HEK293 (cell line): ENCODE data around the gene CSAG2.
"Not testable (repeated sequence)": the region's sequence is repeated elsewhere in the genome, so short reads cannot be mapped to it uniquely, and the experiment has no call there.

Experiments used
- CTCF ChIA-PET: fragments of 350-600 bp; formaldehyde crosslinking; extraction: SDS; loops from one replicate; lab custom pipeline; 2021; ENCODE audit warnings: antibody characterized with exemption; lab: Yijun Ruan, JAX
- POLR2A ChIA-PET: fragments of 300-600 bp; formaldehyde crosslinking; extraction: SDS; loops from one replicate; lab custom pipeline; 2020; ENCODE audit warnings: antibody characterized with exemption, inconsistent platforms; lab: Yijun Ruan, JAX
- H3K27ac ChIP-seq: fragments of 200-500 bp; sonication (Bioruptor generic); 2 replicates; pipeline ENCODE4 v1.5.1; 2014; ENCODE audit warnings: low read depth, low read length, control low read depth, inconsistent platforms; ENCODE audit errors: extremely low read depth
- H3K36me3 ChIP-seq, 2 experiments: fragments of 200-500 bp in 1 of 2; sonication (Bioruptor generic) in 1 of 2; 1 replicate in 1 of 2; 2 replicates in 1 of 2; pipeline ENCODE4 v1.5.1; 2014 to 2017; ENCODE audit warnings: inconsistent platforms in 2 of 2, low read length in 2 of 2; ENCODE audit not compliant: control insufficient read depth in 2 of 2, insufficient read depth in 1 of 2
- H3K4me1 ChIP-seq: fragments of 200-500 bp; sonication (Bioruptor generic); 2 replicates; pipeline ENCODE4 v1.5.1; 2014; ENCODE audit warnings: mild to moderate bottlenecking, low read length, inconsistent platforms; ENCODE audit not compliant: control insufficient read depth, insufficient read depth
- H3K4me3 ChIP-seq: 2 replicates; pipeline ENCODE4 v1.5.1; 2011; ENCODE audit warnings: low read depth, mild to moderate bottlenecking, control low read depth, low read length, moderate library complexity
- H3K9me3 ChIP-seq: fragments of 200-500 bp; sonication (Bioruptor generic); 2 replicates; pipeline ENCODE4 v1.5.1; 2014; ENCODE audit warnings: low read depth, low read length, inconsistent platforms; ENCODE audit not compliant: control insufficient read depth, insufficient read depth
- EGR2 ChIP-seq: fragments of 450-650 bp; formaldehyde crosslinking; IDR thresholded peaks from 2 replicates; pipeline ENCODE4 v1.5.1; 2016; ENCODE audit warnings: low read depth, missing biosample characterization, missing genetic modification characterization
- HOXD13 ChIP-seq: sonication (generic); formaldehyde crosslinking; IDR thresholded peaks from 2 replicates; pipeline ENCODE4 v1.8.0; 2022; ENCODE audit warnings: missing genetic modification reagents, borderline replicate concordance
- ZBTB20 ChIP-seq: fragments of 450-650 bp; formaldehyde crosslinking; IDR thresholded peaks from 2 replicates; pipeline ENCODE4 v1.5.1; 2016; ENCODE audit warnings: missing biosample characterization, missing genetic modification characterization
- ZBTB21 ChIP-seq: fragments of 450-650 bp; formaldehyde crosslinking; IDR thresholded peaks from 2 replicates; pipeline ENCODE4 v1.5.1; 2017; ENCODE audit warnings: missing biosample characterization, missing genetic modification characterization
- ZNF10 ChIP-seq: fragments of 450-650 bp; formaldehyde crosslinking; IDR thresholded peaks from 2 replicates; pipeline ENCODE4 v1.5.1; 2017; ENCODE audit warnings: missing biosample characterization, missing genetic modification characterization
- ZNF132 ChIP-seq: fragments of 450-650 bp; formaldehyde crosslinking; IDR thresholded peaks from 2 replicates; pipeline ENCODE4 v1.5.1; 2017; ENCODE audit warnings: missing biosample characterization, missing genetic modification characterization, borderline replicate concordance
- ZNF140 ChIP-seq: fragments of 450-650 bp; formaldehyde crosslinking; IDR thresholded peaks from 2 replicates; pipeline ENCODE4 v1.5.1; 2016; ENCODE audit warnings: missing biosample characterization, missing genetic modification characterization
- ZNF2 ChIP-seq: fragments of 450-650 bp; formaldehyde crosslinking; IDR thresholded peaks from 2 replicates; pipeline ENCODE4 v1.5.1; 2016; ENCODE audit warnings: missing biosample characterization, missing genetic modification characterization
- ZNF223 ChIP-seq: fragments of 450-650 bp; formaldehyde crosslinking; IDR thresholded peaks from 2 replicates; pipeline ENCODE4 v1.5.1; 2016; ENCODE audit warnings: missing biosample characterization, missing genetic modification characterization
- ZNF239 ChIP-seq: fragments of 450-650 bp; formaldehyde crosslinking; IDR thresholded peaks from 2 replicates; pipeline ENCODE4 v1.5.1; 2016; ENCODE audit warnings: missing biosample characterization, missing genetic modification characterization
- ZNF248 ChIP-seq: fragments of 450-650 bp; formaldehyde crosslinking; IDR thresholded peaks from 2 replicates; pipeline ENCODE4 v1.5.1; 2017; ENCODE audit warnings: missing biosample characterization, missing genetic modification characterization
- ZNF335 ChIP-seq: fragments of 450-650 bp; formaldehyde crosslinking; conservative IDR thresholded peaks from 2 replicates; pipeline ENCODE4 v1.5.1; 2016; ENCODE audit warnings: missing biosample characterization, missing genetic modification characterization
- ZNF510 ChIP-seq: fragments of 450-650 bp; formaldehyde crosslinking; IDR thresholded peaks from 2 replicates; pipeline ENCODE4 v1.5.1; 2018; ENCODE audit warnings: mild to moderate bottlenecking, missing genetic modification characterization, missing biosample characterization; ENCODE audit not compliant: insufficient replicate concordance
- ZNF529 ChIP-seq: fragments of 450-650 bp; formaldehyde crosslinking; IDR thresholded peaks from 2 replicates; pipeline ENCODE4 v1.5.1; 2017; ENCODE audit warnings: missing genetic modification characterization, missing biosample characterization; ENCODE audit not compliant: insufficient replicate concordance
- ZNF555 ChIP-seq: fragments of 450-650 bp; formaldehyde crosslinking; conservative IDR thresholded peaks from 2 replicates; pipeline ENCODE4 v1.5.1; 2017; ENCODE audit warnings: missing biosample characterization, mild to moderate bottlenecking, missing genetic modification characterization, inconsistent platforms
- ZNF623 ChIP-seq: fragments of 450-650 bp; formaldehyde crosslinking; IDR thresholded peaks from 2 replicates; pipeline ENCODE4 v1.5.1; 2016; ENCODE audit warnings: missing biosample characterization, missing genetic modification characterization
- ZNF654 ChIP-seq: fragments of 450-650 bp; formaldehyde crosslinking; IDR thresholded peaks from 2 replicates; pipeline ENCODE4 v1.5.1; 2016; ENCODE audit warnings: low read depth, missing biosample characterization, missing genetic modification characterization
- ZNF677 ChIP-seq: fragments of 450-650 bp; IDR thresholded peaks from 2 replicates; pipeline ENCODE4 v1.5.0; 2018; ENCODE audit warnings: missing biosample characterization, mild to moderate bottlenecking, missing genetic modification characterization, moderate library complexity
- ZSCAN23 ChIP-seq: fragments of 450-650 bp; formaldehyde crosslinking; IDR thresholded peaks from 2 replicates; pipeline ENCODE4 v1.5.1; 2016; ENCODE audit warnings: missing biosample characterization, missing genetic modification characterization
- TF ChIP-seq, protein P1 (sequence below): fragments of 450-650 bp; formaldehyde crosslinking; IDR thresholded peaks from 2 replicates; pipeline ENCODE4 v1.5.1; 2017; ENCODE audit warnings: missing biosample characterization, missing genetic modification characterization

Gene CSAG2

DNA sequence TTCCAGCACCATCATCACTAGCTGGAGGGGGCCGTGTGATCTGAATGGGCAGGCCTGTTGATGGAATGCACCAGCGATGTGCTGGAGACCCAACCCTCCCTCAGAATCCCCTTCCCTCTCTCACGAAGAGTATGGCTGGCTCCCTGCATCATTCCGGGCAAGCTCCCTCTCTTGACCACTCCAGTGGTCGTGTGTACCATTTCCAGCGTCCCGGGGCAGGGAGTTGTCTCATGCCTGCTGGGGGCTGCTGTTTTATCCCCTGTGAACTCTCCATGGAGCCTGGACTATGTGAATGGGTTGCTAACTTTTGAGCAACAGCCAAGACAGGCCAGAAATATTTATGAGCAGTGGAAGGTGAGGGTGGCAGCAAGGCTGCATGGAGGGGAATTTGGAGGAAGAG is 16.3 kb upstream of the CSAG2 start:
- no peaks in the 10 kb centered on the region for H3K36me3 ChIP-seq
- no peaks in the 10 kb centered on the region for H3K4me1 ChIP-seq
- no peak overlapping the region for H3K4me3 ChIP-seq
- CTCF ChIA-PET: no interaction called here
- no peaks in the 10 kb centered on the region for H3K9me3 ChIP-seq
- POLR2A ChIA-PET: no interaction called here
- no peak for TF ChIP-seq ZNF2 (tag by site-specific recombination)
- TF ChIP-seq ZNF654 (tag by site-specific recombination): no peak
- TF ChIP-seq ZBTB21 (tag by site-specific recombination): no peak
- TF ChIP-seq ZNF335: no peak
- no peak for TF ChIP-seq ZNF529 (tag by site-specific recombination)
- no peak for TF ChIP-seq ZNF510 (tag by site-specific recombination)
- TF ChIP-seq ZNF677 (tag by site-specific recombination): no peak
- no peak for TF ChIP-seq ZBTB20 (tag by site-specific recombination)
- no peak for TF ChIP-seq HOXD13
- TF ChIP-seq ZNF248 (tag by site-specific recombination): no peak
- no peak for TF ChIP-seq ZNF623 (tag by site-specific recombination)
- no peak for TF ChIP-seq EGR2 (tag by site-specific recombination)
- TF ChIP-seq ZSCAN23 (tag by site-specific recombination): no peak
- no peak for TF ChIP-seq ZNF140 (tag by site-specific recombination)
- TF ChIP-seq, protein P1, sequence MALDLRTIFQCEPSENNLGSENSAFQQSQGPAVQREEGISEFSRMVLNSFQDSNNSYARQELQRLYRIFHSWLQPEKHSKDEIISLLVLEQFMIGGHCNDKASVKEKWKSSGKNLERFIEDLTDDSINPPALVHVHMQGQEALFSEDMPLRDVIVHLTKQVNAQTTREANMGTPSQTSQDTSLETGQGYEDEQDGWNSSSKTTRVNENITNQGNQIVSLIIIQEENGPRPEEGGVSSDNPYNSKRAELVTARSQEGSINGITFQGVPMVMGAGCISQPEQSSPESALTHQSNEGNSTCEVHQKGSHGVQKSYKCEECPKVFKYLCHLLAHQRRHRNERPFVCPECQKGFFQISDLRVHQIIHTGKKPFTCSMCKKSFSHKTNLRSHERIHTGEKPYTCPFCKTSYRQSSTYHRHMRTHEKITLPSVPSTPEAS: no peak
- no peak for TF ChIP-seq ZNF10
- TF ChIP-seq ZNF223 (tag by site-specific recombination): no peak
- no peak for TF ChIP-seq ZNF239 (tag by site-specific recombination)
- no peak for TF ChIP-seq ZNF555 (tag by site-specific recombination)
- TF ChIP-seq ZNF132 (tag by site-specific recombination): no peak
- no peak overlapping the region for H3K27ac ChIP-seq

DNA sequence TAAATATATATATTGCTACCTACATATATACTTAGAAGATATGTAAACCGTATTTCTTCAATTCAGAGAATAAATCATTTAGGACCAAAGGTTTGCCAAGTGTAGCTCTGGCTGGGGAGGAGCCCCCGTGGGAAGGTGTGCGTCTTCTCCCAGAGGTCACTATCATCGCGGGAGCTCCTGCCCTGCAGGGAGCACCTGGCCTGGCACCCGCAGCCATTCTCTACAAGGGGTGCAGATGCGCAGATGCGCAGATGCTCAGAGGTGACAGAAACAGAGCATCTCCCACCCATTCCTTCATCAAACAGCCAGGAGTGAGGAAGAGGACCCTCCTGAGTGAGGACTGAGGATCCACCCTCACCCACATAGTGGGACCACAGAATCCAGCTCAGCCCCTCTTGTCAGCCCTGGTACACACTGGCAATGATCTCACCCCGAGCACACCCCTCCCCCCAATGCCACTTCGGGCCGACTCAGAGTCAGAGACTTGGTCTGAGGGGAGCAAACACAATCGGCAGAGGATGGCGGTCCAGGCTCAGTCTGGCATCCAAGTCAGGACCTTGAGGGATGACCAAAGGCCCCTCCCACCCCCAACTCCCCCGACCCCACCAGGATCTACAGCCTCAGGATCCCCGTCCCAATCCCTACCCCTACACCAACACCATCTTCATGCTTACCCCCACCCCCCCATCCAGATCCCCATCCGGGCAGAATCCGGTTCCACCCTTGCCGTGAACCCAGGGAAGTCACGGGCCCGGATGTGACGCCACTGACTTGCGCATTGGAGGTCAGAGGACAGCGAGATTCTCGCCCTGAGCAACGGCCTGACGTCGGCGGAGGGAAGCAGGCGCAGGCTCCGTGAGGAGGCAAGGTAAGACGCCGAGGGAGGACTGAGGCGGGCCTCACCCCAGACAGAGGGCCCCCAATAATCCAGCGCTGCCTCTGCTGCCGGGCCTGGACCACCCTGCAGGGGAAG is 5.0 kb upstream of the CSAG2 start, which contains the start of gene MAGEA2B:
MAGEA2B (plus strand) TSS at position 814 of the 973 bp plus-strand sequence. CDS start 2,479 bp downstream, outside the sequence.
- H3K36me3 ChIP-seq, CTCF ChIA-PET, H3K9me3 ChIP-seq, H3K27ac ChIP-seq, POLR2A ChIA-PET, H3K4me1 ChIP-seq, H3K4me3 ChIP-seq: not testable (repeated sequence)

DNA sequence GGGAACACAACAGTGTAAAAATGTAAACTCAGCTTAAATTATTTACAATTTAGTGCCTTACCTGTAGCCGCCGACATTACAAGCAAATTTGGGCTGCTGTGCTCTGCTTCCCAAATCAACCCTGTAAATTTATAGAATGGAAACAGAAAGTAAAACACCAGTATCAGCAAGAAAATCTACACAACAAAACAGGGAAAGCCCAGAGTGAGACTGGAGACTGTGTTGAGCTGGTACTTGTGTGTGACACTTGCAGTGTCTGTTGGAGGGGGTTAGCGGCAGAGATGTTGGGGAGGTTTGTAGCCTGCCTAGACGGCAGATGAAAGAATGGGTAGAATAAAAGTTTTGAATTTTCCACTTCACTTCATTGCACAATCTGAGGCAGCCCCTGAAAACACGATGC is 4.1 kb upstream of the CSAG2 start:
- CTCF ChIA-PET, H3K4me1 ChIP-seq, H3K9me3 ChIP-seq, H3K27ac ChIP-seq, H3K4me3 ChIP-seq, H3K36me3 ChIP-seq, POLR2A ChIA-PET: not testable (repeated sequence)

DNA sequence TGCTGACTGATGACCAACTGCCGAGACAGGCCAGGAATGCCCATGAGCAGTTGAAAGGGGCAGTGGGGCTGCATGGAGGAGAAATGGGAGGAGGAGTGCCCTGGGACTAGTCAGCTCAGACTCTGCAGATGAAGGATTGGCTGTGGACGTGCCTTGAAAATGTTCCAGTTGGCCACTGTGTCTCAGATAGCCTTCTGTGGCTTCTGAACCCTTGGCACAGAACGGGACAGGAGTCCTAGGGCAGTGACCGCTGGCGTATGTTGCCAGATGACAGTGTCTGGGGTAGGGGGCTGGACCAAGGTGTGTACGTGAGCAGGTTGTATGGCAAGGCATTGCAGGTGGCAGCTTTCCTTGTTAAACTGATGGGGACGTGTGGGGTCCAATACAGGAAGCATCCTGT is 2.6 kb downstream of the CSAG2 start:
- H3K4me3 ChIP-seq, H3K27ac ChIP-seq, H3K36me3 ChIP-seq, POLR2A ChIA-PET, H3K9me3 ChIP-seq, CTCF ChIA-PET, H3K4me1 ChIP-seq: not testable (repeated sequence)

DNA sequence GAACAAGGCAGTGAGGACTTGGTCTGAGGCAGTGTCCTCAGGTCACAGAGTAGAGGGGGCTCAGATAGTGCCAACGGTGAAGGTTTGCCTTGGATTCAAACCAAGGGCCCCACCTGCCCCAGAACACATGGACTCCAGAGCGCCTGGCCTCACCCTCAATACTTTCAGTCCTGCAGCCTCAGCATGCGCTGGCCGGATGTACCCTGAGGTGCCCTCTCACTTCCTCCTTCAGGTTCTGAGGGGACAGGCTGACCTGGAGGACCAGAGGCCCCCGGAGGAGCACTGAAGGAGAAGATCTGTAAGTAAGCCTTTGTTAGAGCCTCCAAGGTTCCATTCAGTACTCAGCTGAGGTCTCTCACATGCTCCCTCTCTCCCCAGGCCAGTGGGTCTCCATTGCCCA is 8.7 kb downstream of the CSAG2 start:
- H3K27ac ChIP-seq, H3K9me3 ChIP-seq, CTCF ChIA-PET, H3K36me3 ChIP-seq, POLR2A ChIA-PET, H3K4me3 ChIP-seq, H3K4me1 ChIP-seq: not testable (repeated sequence)

DNA sequence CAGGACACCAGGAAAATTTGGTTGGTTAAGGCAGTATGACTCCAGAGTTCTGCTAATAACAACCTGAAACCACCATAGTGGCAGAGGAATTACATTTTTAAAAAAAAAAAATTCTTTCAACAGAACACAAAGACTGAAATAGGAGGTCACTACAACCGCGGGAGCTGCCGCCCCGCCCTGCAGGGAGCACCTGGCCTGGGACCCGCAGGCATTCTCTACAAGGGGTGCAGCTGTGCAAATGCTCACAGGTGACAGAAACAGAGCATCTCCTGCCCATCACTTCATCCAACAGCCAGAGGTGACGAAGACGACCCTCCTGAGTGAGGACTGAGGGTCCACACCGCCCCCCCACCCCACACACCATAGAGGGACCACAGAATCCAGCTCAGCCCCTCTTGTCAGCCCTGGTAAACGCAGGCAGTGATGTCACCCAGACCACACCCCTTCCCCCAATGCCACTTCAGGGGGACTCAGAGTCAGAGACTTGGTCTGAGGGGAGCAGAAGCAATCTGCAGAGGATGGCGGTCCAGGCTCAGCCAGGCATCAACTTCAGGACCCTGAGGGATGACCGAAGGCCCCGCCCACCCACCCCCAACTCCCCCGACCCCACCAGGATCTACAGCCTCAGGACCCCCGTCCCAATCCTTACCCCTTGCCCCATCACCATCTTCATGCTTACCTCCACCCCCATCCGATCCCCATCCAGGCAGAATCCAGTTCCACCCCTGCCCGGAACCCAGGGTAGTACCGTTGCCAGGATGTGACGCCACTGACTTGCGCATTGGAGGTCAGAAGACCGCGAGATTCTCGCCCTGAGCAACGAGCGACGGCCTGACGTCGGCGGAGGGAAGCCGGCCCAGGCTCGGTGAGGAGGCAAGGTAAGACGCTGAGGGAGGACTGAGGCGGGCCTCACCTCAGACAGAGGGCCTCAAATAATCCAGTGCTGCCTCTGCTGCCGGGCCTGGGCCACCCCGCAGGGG is 10.8 kb downstream of the CSAG2 start, which contains the start of gene MAGEA3:
MAGEA3 (plus strand) TSS at position 843 of the 980 bp plus-strand sequence. CDS start 2,039 bp downstream, outside the sequence.
- CTCF ChIA-PET, H3K36me3 ChIP-seq, POLR2A ChIA-PET, H3K27ac ChIP-seq, H3K4me3 ChIP-seq, H3K9me3 ChIP-seq, H3K4me1 ChIP-seq: not testable (repeated sequence)
